Mesendoderm (in vitro differentiated cells): ENCODE measurements around the gene LYST.

Experiments
- DNase-seq: peaks from one replicate; pipeline ENCODE4 v3.0.0; 2013
- H2AK5ac ChIP-seq: 2 replicates; pipeline ENCODE4 v1.6.1; 2013; ENCODE audit warnings: low read length, inconsistent platforms
- H2BK120ac ChIP-seq: 2 replicates; pipeline ENCODE4 v1.6.1; 2013; ENCODE audit warnings: low read depth, mild to moderate bottlenecking, low read length, moderate library complexity, mixed read lengths
- H2BK15ac ChIP-seq: replicated peaks from 2 replicates; pipeline ENCODE4 v1.6.1; 2013; ENCODE audit warnings: low read depth, mild to moderate bottlenecking, moderate library complexity
- H2BK5ac ChIP-seq: 2 replicates; pipeline ENCODE4 v1.6.1; 2013; ENCODE audit warnings: low read length, inconsistent platforms
- H3K18ac ChIP-seq: 2 replicates; pipeline ENCODE4 v1.6.1; 2013; ENCODE audit warnings: mild to moderate bottlenecking, low read length, mixed read lengths
- H3K23ac ChIP-seq: one replicate; pipeline ENCODE4 v1.6.1; 2013; ENCODE audit warnings: low read length
- H3K27ac ChIP-seq: 2 replicates; pipeline ENCODE4 v1.5.1; 2013; ENCODE audit warnings: low read depth, mild to moderate bottlenecking, inconsistent platforms, low read length, moderate library complexity
- H3K27me3 ChIP-seq: 2 replicates; pipeline ENCODE4 v1.6.1; 2013; ENCODE audit warnings: low read length, control low read depth, mild to moderate bottlenecking, inconsistent platforms; ENCODE audit not compliant: insufficient read depth, poor library complexity
- H3K36me3 ChIP-seq: 2 replicates; pipeline ENCODE4 v1.6.1; 2013; ENCODE audit warnings: low read length, inconsistent platforms; ENCODE audit not compliant: control insufficient read depth, insufficient read depth
- H3K4ac ChIP-seq: one replicate; pipeline ENCODE4 v1.6.1; 2013; ENCODE audit warnings: low read depth, mild to moderate bottlenecking, low read length, moderate library complexity
- H3K4me1 ChIP-seq: 2 replicates; pipeline ENCODE4 v1.6.1; 2013; ENCODE audit warnings: low read depth, low read length, inconsistent platforms; ENCODE audit not compliant: control insufficient read depth
- H3K4me2 ChIP-seq: 2 replicates; pipeline ENCODE4 v1.6.1; 2013; ENCODE audit warnings: low read length
- H3K4me3 ChIP-seq: 2 replicates; pipeline ENCODE4 v1.5.1; 2013; ENCODE audit warnings: mild to moderate bottlenecking, low read length
- H3K56ac ChIP-seq: one replicate; pipeline ENCODE4 v1.6.1; 2013; ENCODE audit warnings: low read length
- H3K79me1 ChIP-seq: 2 replicates; pipeline ENCODE4 v1.6.1; 2013; ENCODE audit warnings: low read length, inconsistent platforms
- H3K79me2 ChIP-seq: 2 replicates; pipeline ENCODE4 v1.6.1; 2013; ENCODE audit warnings: mild to moderate bottlenecking, low read length; ENCODE audit not compliant: control insufficient read depth, insufficient read depth
- H3K9ac ChIP-seq: 2 replicates; pipeline ENCODE4 v1.6.1; 2013; ENCODE audit warnings: low read length, inconsistent platforms
- H4K5ac ChIP-seq: one replicate; pipeline ENCODE4 v1.6.1; 2013; ENCODE audit warnings: low read length
- H4K8ac ChIP-seq: one replicate; pipeline ENCODE4 v1.6.1; 2013; ENCODE audit warnings: low read depth, mild to moderate bottlenecking, control low read depth, low read length, moderate library complexity
- WGBS: extraction: QIAGEN DNeasy Blood & Tissue Kit; methylation state at CpG from one replicate; pipeline ENCODE4 v1.1.7; 2013; ENCODE audit warnings: low lambda C conversion rate, missing lambda C conversion rate; ENCODE audit not compliant: insufficient coverage; ENCODE audit errors: extremely low coverage; 5-methylcytosine and 5-hydroxymethylcytosine counted together

LYST gene

GRCh38 chr1:235875036-235875597, 8.4 kb upstream of the LYST start:
- Histone ChIP-seq H4K8ac (no peak overlapping the region), H3K56ac (no peak overlapping the region), H3K27me3 (no peaks in the 10 kb centered on the region), H3K79me2 (no peaks in the 10 kb centered on the region), H3K79me1 (no peaks in the 10 kb centered on the region), H3K23ac (no peak overlapping the region), H3K4me3 (no peak overlapping the region), H3K36me3 (no peaks in the 10 kb centered on the region), H2BK5ac (no peak overlapping the region), H2BK15ac (no peak overlapping the region), H4K5ac (no peak overlapping the region), H3K4me2 (no peak overlapping the region), H2BK120ac (no peak overlapping the region), H3K9ac (no peak overlapping the region), H3K4ac (no peak overlapping the region), H3K4me1 (no peaks in the 10 kb centered on the region), H2AK5ac (no peak overlapping the region), H3K27ac (no peak overlapping the region), H3K18ac (no peak overlapping the region)
- DNase-seq: no peak
- no CpG with 5 or more reads among the region's 4 CpGs for WGBS

GRCh38 chr1:235874261-235874660, 7.6 kb upstream of the LYST start:
- Histone ChIP-seq H3K4me3 (no peak overlapping the region), H2BK15ac (no peak overlapping the region)

GRCh38 chr1:235873571-235873970, 6.9 kb upstream of the LYST start:
- no peak overlapping the region for H4K5ac ChIP-seq
- no peak overlapping the region for H4K8ac ChIP-seq
- H2AK5ac ChIP-seq: no peak overlapping the region
- H3K79me1 ChIP-seq: no peaks in the 10 kb centered on the region
- no peaks in the 10 kb centered on the region for H3K27me3 ChIP-seq
- H3K4ac ChIP-seq: no peak overlapping the region
- H3K4me1 ChIP-seq: no peaks in the 10 kb centered on the region
- H3K9ac ChIP-seq: no peak overlapping the region
- no peak overlapping the region for H3K4me2 ChIP-seq
- H2BK5ac ChIP-seq: no peak overlapping the region
- no peaks in the 10 kb centered on the region for H3K36me3 ChIP-seq
- H3K27ac ChIP-seq: no peak overlapping the region
- no peak overlapping the region for H2BK120ac ChIP-seq
- H3K4me3 ChIP-seq: no peak overlapping the region
- no peak overlapping the region for H3K18ac ChIP-seq
- no CpG with 5 or more reads among the region's 2 CpGs for WGBS
- no peak overlapping the region for H2BK15ac ChIP-seq
- H3K56ac ChIP-seq: no peak overlapping the region
- no peak for DNase-seq
- H3K23ac ChIP-seq: no peak overlapping the region
- no peaks in the 10 kb centered on the region for H3K79me2 ChIP-seq

More at GRCh38 chr1:235874261-235874660, 7.6 kb upstream of the LYST start:
- Histone ChIP-seq H3K56ac (no peak overlapping the region), H3K18ac (no peak overlapping the region), H2BK5ac (no peak overlapping the region), H3K27me3 (no peaks in the 10 kb centered on the region), H3K9ac (no peak overlapping the region), H3K23ac (no peak overlapping the region), H4K8ac (no peak overlapping the region), H3K27ac (no peak overlapping the region), H3K4me2 (no peak overlapping the region), H2BK120ac (no peak overlapping the region), H2AK5ac (no peak overlapping the region), H3K79me1 (no peaks in the 10 kb centered on the region), H3K4me1 (no peaks in the 10 kb centered on the region), H4K5ac (no peak overlapping the region), H3K36me3 (no peaks in the 10 kb centered on the region), H3K4ac (no peak overlapping the region), H3K79me2 (no peaks in the 10 kb centered on the region)
- WGBS: no CpG with 5 or more reads among the region's 4 CpGs
- DNase-seq: no peak

GRCh38 chr1:235873045-235873444, 6.3 kb upstream of the LYST start:
- Histone ChIP-seq H3K4me1 (no peaks in the 10 kb centered on the region), H3K56ac (no peak overlapping the region), H3K4me2 (no peak overlapping the region), H3K4me3 (no peak overlapping the region), H3K79me2 (no peaks in the 10 kb centered on the region), H3K79me1 (no peaks in the 10 kb centered on the region), H3K18ac (no peak overlapping the region), H2BK5ac (no peak overlapping the region), H3K27ac (no peak overlapping the region), H3K9ac (no peak overlapping the region), H3K4ac (no peak overlapping the region), H3K36me3 (no peaks in the 10 kb centered on the region), H2AK5ac (no peak overlapping the region), H3K23ac (no peak overlapping the region), H4K5ac (no peak overlapping the region), H4K8ac (no peak overlapping the region), H2BK120ac (no peak overlapping the region), H2BK15ac (no peak overlapping the region), H3K27me3 (no peaks in the 10 kb centered on the region)
- DNase-seq: no peak
- no CpG with 5 or more reads among the region's 1 CpG for WGBS

GRCh38 chr1:235872270-235872669, 5.6 kb upstream of the LYST start:
- no peak overlapping the region for H3K18ac ChIP-seq
- H4K8ac ChIP-seq: no peak overlapping the region
- H3K27me3 ChIP-seq: no peaks in the 10 kb centered on the region
- H3K23ac ChIP-seq: no peak overlapping the region
- no peak overlapping the region for H4K5ac ChIP-seq
- no CpG with 5 or more reads among the region's 6 CpGs for WGBS
- no peak for DNase-seq
- H2AK5ac ChIP-seq: no peak overlapping the region
- H3K56ac ChIP-seq: no peak overlapping the region
- H3K4ac ChIP-seq: no peak overlapping the region
- no peak overlapping the region for H3K4me2 ChIP-seq
- no peak overlapping the region for H3K4me3 ChIP-seq
- no peak overlapping the region for H2BK5ac ChIP-seq
- no peak overlapping the region for H3K27ac ChIP-seq
- no peaks in the 10 kb centered on the region for H3K79me2 ChIP-seq
- no peaks in the 10 kb centered on the region for H3K36me3 ChIP-seq
- no peak overlapping the region for H3K9ac ChIP-seq
- no peaks in the 10 kb centered on the region for H3K79me1 ChIP-seq
- H3K4me1 ChIP-seq: no peaks in the 10 kb centered on the region
- no peak overlapping the region for H2BK120ac ChIP-seq
- no peak overlapping the region for H2BK15ac ChIP-seq

- Histone ChIP-seq H3K79me1 (no peaks in the 10 kb centered on the region), H2AK5ac (no peak overlapping the region), H3K23ac (no peak overlapping the region), H3K56ac (no peak overlapping the region), H4K8ac (no peak overlapping the region), H3K4me3 (no peak overlapping the region), H3K27me3 (peaks cover 2% of the 10 kb centered on the region), H3K4ac (no peak overlapping the region), H3K9ac (no peak overlapping the region), H3K18ac (no peak overlapping the region), H3K4me1 (no peaks in the 10 kb centered on the region), H3K27ac (no peak overlapping the region), H4K5ac (no peak overlapping the region), H2BK120ac (no peak overlapping the region), H3K79me2 (no peaks in the 10 kb centered on the region), H2BK15ac (no peak overlapping the region), H3K36me3 (no peaks in the 10 kb centered on the region), H2BK5ac (no peak overlapping the region), H3K4me2 (no peak overlapping the region)
- 100% methylated on average over 1 of the region's 9 CpGs for WGBS
- no peak for DNase-seq
Measured at GRCh38 chr1:235867903-235868469, 1.3 kb upstream of the LYST start.
